Measurements from ENCODE around the gene CDY1B. TPM values are rescaled to one million over a fixed set of nuclear protein-coding genes. Genes with fewer than 3 reads are reported as not detected.
"Not testable (repeated sequence)": the region's sequence is repeated elsewhere in the genome, so short reads cannot be mapped to it uniquely, and the experiment has no call there.

CDY1B gene
- total RNA-seq = not detected
- long read RNA-seq = 0 reads

DNA sequence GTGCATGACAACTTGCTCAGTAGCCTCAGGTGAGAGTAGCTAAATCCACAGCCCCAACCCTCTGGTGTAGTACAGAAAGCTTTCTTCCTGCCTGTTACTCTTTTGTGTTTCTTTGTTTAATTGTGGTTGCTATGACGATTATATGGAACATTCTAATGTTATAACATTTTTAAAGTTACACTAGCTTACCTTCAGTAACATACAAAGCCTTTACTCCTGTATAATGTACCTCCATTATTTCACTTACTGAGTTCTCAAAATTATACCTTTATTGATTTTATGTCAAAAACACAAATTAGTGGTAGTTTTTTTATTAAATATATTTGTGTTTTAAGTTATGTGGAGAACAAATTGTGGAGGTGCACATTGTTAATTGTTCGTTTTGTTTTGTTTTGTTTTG, at the start of gene CDY1B:
Gene CDY1B, minus strand, starts transcription at position 101 of the 400 bp plus-strand sequence. CDS start 331 bp downstream, outside the sequence.
- H3K9me3 ChIP-seq; H3K4me1 ChIP-seq; H3K27ac ChIP-seq; DNase-seq; H3K4me3 ChIP-seq; intact Hi-C loops (cut with DNase I); ATAC-seq; H3K36me3 ChIP-seq; H3K27me3 ChIP-seq: not testable (repeated sequence)

DNA sequence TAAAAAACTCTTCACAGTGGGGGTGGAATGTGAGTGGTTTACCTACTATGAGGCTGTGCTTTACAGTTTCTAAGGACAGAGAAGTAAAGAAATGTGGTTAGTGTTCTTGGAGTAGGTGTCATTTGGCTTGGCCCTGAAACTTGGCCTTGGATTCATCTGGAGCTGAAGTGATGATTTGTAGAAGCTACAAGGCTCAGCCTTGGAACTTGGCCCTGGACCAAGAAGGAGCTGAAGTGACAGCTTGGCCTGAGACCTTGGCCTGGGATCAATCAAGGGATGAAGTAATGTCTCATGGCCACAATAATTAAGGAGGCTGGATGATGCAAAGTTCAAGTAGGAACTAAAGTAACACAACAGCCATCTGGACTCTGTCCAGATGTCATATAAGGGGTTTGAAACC, 1.7 kb upstream of the CDY1B start:
- intact Hi-C loops (cut with DNase I); H3K4me3 ChIP-seq; H3K27ac ChIP-seq; ATAC-seq; H3K9me3 ChIP-seq; H3K36me3 ChIP-seq; DNase-seq; H3K4me1 ChIP-seq; H3K27me3 ChIP-seq: not testable (repeated sequence)

GRCh38 chrY:24043209-24043608, 4.6 kb downstream of the CDY1B start:
- ATAC-seq; H3K4me3 ChIP-seq; H3K9me3 ChIP-seq; H3K27me3 ChIP-seq; H3K4me1 ChIP-seq; H3K36me3 ChIP-seq; H3K27ac ChIP-seq; DNase-seq; intact Hi-C loops (cut with DNase I): not testable (repeated sequence)

- DNase-seq; H3K27me3 ChIP-seq; intact Hi-C loops (cut with DNase I); H3K36me3 ChIP-seq; H3K4me3 ChIP-seq; H3K27ac ChIP-seq; H3K4me1 ChIP-seq; H3K9me3 ChIP-seq: not testable (repeated sequence)
- ATAC-seq = peak; percentile 28
Measured at GRCh38 chrY:24039008-24039718, 8.7 kb downstream of the CDY1B start.

GRCh38 chrY:24026212-24027103, 21.4 kb downstream of the CDY1B start:
- intact Hi-C loops (cut with DNase I); H3K27me3 ChIP-seq; DNase-seq; ATAC-seq; H3K27ac ChIP-seq; H3K4me3 ChIP-seq; H3K9me3 ChIP-seq; H3K36me3 ChIP-seq; H3K4me1 ChIP-seq: not testable (repeated sequence)

Measured in upper lobe of right lung (tissue), 1 donor.